Stimulated activated CD8-positive, alpha-beta memory T cell treated with anti-CD3 and anti-CD28 coated beads, Interleukin-15, amount 100 ng/mL, for 1 hour (primary cell): ENCODE data around the gene CCND3.

Experiments
- DNase-seq: peaks from one replicate; pipeline ENCODE4 v3.0.0-alpha.2; 2020; ENCODE audit warnings: low read depth

Gene CCND3

DNA sequence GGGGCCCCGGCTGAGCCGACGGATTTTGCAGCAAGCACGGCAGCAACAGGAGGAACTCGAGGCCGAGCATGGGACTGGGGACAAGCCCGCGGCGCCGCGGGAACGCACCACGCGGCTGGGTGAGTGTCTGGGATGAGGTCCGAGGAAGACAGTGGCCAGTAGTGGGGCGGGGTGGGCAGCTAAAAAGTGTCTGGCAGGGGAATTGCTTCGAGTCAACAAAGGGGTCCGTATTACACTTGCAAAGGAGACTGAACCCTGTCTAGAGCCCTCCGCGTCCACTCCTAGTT, 20.0 kb downstream of the CCND3 start:
- DNase-seq, result no peak

DNA sequence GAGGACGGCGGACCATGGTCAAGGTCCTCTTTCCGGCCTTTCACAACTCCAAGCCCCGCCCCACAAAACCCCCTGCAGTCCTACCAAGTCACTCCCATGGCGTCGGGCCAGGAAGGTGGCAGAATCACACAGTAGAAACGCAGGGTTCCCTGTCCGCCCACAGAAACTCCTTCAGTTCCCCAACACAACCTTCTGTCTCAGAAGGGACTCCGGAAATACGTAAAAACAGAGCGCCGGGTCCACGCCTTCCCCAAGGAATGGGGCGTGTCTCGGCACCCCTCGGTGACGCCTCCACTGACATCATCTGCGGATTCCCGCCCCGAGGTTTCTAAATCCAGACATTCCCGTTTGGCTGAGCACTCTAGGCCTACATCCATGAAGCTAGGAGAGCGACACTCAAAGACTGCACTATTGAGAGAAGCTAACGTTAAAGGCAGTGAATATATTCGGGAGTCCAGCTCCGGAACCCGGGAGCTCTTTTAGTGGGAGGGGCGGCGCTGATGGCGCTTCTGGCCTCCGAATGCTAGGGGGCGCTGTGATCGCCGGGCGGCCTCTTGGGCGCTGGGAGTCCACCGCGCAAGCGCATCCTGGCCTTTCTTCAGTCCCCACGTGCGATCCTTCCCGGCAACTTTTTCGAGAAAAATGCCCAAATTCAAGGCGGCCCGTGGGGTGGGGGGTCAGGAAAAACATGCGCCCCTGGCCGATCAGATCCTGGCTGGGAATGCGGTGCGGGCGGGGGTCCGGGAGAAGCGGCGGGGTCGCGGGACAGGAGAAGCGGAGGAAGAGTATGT, 20.5 kb downstream of the CCND3 start, which contains the start of the genes BYSL and MED20:
BYSL (plus strand) TSS at position 579 of the 791 bp plus-strand sequence; CDS start at position 643, 64 bp downstream.
MED20 (minus strand) TSS at position 219 of the 791 bp plus-strand sequence; CDS start at position 98, 121 bp downstream.
- peak; percentile 91 for DNase-seq

DNA sequence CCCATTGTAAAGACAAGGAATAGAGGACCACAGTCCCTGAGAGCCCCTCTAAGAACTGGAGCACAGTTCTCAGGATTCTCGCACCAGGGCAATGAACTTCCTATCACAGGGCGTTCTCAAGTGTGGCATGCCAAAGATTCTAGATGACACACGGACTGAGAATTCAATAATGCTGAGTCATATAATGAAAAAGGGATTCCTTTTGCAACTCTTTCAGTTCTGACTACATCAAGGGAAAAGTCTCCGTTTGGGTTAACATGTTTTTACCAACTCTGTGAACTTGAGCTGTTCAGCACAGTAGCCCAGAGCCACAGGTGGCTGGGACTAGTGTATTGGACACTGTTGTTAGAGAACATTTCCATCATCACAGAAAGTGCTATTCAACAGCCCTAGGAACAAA, 24.1 kb downstream of the CCND3 start:
- DNase-seq, result no peak

DNA sequence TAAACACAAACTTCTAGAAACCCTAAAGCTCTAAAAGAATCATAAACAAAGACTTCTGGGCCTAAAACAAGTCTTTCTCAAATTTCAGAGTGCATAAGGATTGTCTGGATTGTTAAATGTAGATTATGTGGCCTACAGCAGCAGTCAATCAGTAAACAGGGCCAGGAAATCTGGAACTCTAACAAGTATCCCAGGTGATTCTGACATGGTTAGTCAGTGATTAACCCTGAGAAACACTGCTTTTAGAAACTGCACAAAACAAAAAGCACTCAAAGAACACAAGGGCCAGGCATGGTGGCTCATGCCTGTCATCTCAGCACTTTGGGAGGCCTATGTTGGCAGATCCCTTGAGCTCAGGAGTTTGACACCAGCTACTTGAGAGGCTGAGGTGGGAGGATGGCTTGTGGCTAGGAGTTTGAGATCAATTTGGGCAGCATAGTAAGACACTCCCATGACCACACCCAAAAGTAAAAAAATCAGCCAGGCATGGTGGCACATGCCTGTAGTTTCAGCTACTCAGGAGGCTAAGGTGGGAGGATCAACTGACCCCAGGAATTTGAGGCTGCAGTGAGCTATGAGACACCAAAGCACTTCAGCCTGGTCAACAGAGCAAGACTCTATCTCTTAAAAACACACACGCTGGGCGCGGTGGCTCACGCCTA, 26.6 kb downstream of the CCND3 start:
- no peak for DNase-seq

DNA sequence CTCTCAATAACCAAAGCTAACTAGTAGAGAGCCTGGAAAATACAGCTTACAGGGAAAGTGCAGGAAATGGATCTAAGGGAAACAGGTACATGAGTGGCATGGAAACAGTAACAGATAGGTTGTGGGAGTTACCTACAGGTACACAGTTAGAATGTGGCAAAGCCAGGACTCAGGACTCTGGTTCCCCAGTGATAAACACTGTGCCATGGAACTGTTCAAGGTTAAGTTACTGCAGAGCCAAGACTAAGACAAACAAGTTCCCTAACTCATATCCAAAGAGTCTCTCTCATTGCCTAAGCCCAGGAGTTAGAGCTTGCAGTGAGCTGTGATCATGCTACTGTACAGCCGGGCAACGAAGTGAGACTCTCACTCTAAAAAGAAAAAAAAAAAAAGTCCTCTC, 27.3 kb downstream of the CCND3 start:
- no peak for DNase-seq

DNA sequence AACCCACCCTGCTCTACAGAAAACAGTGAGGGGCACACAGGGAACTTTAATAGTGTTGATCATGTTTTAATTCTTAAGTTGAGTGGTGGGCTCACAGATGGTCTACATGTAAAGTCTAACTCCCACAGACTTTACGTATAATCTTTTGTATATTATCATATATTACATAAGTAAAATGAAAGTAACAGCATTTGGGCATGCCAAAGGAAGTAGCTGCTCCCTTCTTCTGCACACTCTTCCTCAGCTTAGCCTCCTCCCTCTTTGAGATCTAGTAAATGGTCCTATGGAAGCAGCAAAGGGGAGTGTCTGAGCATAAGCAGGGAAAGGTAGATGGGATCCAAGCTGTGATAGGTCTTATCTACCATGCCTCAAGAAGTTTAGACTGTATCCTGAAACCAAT, 31.9 kb downstream of the CCND3 start:
- no peak for DNase-seq

DNA sequence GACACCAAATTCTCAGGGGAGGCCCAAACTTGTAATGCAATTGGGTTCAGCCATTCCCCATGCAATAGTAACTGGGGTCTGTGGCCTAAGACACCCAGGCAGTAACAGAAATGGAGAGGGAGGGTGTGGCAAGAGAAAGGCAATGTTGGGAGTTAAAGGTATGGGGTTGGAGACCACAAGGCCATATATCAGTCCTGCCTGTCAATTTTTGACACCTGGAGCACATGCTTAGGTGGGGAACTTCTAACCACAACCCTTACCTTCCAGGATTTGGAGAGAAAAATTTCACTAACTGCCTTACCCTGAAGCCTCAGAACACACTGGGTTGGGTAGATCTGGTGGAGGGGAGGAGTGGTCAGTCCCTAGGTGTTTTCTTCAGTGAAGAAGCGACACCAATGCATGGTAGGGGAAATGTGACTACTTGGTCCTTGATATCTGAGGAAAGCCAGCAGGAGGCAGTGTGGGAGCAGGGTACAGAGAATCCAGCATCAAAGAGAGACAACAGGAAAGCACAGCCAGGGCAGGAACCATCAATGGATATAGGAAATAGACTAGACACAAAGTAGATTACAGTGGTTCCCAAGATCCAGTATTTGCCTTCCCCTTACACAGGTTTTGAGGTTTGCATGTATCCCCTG, 39.6 kb downstream of the CCND3 start:
- DNase-seq, result peak; percentile 22

DNA sequence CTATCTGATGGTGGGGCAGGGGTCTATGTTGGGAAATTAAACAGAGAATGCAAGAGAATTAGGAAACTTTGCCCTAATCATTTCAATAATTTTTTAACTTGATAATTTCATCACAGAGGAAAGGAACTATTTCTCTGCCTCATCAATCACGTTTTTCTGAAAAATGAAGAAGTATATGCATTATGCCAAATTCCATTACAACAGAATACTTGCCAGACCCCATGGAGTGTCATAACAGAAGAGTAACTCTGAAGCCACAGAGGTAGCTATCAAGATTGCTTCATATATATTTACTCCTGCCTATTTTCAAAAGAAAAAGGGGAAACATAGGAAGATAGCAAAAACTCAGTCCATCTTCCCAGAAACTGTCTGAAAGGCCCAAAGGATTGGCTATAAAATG, 40.7 kb downstream of the CCND3 start:
- no peak for DNase-seq

DNA sequence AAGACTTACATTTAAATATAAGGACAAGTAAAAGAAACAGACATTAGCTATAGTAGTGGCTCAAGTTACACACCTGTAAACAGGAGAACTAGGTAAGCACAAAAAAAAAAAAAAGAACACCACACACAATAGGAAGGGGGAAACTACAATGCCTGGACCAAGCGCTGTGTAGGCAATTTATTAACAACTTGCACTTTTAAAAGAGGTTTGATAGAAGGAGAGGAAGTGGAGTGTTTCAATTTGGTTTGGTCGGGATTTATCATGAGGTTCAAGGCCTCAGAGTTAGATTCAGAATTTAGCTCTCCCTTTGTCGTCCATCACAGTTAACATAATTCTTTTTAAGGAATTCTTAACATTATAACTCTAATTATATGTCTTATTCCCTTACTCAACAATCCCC, 45.3 kb downstream of the CCND3 start:
- no peak for DNase-seq

DNA sequence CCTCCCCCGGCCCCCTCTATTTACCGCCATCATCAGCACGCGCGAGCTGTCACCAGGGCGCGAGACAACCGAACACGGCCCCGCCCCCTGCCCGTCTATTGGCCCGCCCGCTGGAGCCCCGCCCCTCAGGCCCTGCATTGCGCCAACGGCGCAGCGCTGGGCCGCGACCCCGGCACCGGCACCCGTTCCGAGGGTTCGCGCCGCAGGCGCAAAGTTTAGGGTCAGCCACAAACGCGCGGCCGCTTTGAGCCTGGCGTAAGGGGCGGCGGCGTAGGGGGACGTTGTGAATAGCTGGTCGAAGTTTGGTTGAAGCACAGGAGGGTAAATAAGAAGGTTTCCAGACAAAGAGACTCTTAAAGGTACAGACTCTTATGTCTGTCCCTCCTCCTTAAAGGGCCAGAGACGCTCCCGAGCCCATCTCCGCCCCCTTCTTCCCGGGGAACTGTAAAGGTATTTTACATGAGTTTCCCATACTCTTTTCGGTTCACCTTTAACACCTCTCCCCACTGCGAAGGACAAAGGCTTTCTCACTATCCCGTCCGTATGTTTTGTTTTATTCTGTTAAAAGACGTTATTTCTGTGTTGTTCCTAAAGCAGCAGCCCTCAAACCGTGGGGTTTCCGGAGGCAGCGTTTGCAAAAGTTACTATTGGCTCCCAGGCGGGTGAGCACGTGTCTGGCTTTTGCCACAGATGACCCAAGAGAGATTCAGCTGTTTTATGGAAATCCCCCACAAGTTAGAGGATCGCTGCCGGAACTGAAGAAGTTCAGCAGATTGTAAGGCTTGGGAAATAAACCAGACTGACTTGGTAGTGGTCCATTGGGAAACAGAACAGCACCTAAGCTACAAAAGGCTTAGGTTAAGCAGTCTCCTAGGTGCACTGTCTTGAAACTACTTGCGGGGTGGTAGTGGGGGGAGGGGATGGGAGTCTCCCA, 46.0 kb downstream of the CCND3 start, which contains the start of gene USP49:
USP49 (minus strand) TSS at position 76 of the 934 bp plus-strand sequence. CDS start 88,392 bp downstream, outside the sequence.
- peak; percentile 88 for DNase-seq

DNA sequence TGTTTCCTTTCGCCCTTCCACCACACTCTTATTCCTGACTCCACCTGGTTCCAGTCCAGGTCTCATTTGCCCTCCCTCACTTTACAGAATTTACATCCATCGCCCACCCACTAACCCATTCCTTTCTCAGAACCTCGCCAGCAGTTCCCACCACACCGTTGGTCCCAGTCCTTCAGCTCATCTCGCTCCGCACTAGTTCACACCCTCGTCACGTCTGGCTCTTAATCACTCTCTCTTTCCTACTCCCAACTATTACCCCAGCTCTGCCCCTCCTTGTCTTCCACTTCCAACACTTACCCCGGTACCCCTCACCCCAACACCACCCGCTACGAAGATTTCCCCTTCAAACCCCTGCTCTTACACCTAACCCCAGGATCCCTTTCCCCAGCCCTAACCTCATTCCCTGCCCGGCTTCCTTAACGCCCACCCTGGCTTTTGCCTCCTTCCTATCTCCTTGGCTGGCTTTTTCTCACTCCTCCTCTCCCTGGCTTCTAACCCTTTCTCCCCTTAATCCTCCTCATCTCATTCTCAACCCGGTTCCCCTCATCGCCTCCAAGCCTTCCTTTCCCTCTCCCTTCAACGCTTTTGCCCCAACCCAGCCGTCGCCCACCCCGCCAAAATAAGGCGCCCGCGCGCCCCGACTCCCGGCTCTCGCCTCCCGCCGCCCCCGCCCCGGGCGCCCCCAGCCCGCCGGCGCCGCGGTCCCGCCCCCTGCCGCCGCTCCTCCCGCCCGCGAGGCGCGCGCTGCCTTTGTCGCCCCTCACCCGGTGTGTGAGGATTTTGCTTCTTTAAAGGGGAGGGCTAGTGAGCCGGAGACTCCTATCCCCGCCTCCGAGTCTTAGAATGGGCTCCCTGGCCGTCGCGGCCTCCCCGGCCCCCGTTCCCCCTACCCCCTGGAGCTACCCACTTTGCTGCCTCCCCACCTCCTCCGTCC, 47.0 kb downstream of the CCND3 start:
- peak; percentile 8 for DNase-seq

DNA sequence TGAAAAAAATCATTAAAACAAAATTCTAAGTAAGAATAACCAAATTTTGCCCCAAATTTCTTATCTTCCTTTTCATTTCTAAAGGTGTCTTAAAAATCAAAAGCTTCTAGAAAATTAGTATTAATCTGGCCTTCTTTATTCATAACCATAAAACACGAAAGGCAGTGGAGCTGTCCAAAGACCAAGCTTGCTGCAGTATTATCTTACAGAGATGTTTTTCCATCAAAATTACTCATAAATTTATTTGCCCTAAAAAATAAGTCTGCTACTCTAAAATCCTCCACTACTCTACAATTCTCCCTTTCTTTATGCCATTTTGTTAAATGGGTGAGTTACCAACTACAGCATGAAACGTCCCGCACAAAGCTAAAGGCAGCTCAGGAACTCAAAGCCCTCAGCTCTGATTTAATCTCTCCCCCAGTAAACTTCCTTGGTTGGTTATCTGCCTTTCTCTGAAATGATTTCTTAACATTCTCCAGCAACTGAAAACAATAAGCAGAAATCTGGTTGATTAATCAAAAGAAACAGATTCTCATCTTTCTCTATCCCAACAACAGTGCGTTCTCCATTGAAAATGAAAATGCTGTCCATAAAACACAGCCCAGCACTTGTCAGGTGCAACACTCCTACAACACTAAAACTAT, 48.6 kb downstream of the CCND3 start:
- DNase-seq, result no peak

DNA sequence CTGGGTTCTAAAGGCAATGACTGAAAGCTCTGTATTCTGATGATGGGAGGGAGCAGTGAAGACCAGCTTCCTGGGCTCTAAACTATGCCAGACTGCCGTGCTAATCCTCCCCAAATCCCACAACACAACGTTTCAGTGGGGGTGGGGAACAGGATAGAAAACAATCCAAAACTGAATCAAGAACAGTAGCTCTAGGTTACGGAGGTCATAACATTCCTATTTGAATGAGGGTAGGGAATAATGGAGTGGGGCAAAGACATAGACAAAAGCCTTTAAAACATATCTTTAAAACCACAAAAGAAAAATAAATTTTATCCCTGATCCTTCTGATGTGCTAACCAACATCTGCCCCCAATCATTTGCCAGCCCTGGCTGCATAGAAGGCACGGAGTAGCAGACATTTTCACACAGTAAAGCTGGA, 54.3 kb downstream of the CCND3 start:
- no peak for DNase-seq

DNA sequence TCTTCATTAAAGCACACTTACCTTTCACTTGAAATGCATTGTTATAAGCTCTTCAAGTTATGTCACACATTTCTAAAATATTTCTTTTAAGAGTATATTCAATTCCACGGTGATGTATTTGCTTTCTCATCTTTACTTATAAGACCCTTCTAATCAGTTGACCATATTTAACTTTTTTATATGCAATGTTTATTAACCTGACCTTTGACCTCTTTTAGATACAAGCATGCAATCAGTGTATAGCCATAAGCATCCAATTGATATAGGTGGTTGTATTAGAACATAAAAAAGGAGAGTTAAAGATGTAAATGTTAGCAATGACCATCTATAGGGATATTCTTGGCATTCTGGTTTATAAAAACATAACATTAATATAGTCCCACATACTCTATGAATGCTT, 55.7 kb downstream of the CCND3 start:
- DNase-seq, result no peak

DNA sequence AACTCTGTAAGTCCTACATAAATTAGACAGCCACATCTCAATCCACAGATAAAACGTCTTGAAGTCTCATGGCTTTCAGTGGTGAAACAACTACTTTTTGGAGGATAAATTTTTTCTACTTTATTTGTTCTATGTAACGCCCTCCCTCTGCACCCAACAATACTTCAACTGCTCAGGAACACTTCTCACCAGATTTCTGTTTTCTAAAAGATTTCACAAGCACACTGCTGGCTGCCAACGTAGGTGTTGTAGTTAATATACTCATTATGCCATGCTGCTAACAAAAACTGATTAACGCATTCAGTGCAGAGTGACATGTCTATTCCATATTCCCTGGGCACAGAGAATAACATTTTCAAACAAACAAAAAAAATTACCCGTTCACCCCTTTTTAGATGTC, 56.7 kb downstream of the CCND3 start:
- DNase-seq, result no peak
